Fibroblast of the aortic adventitia (primary cell): ENCODE results near the gene LYRM2. TPM values are rescaled to one million over a fixed set of nuclear protein-coding genes. Genes with fewer than 3 reads are reported as not detected.

Experiments used
- DNase-seq: peaks from one replicate; pipeline ENCODE4 v3.0.0-alpha.2; 2010; ENCODE audit warnings: low read depth
- H3K4me3 ChIP-seq: 2 replicates; pipeline ENCODE4 v1.5.1; 2011; ENCODE audit warnings: low read depth, mild to moderate bottlenecking, control low read depth, low read length, moderate library complexity
- CTCF ChIP-seq: IDR thresholded peaks from 2 replicates; pipeline ENCODE4 v1.5.1; 2011; ENCODE audit warnings: mild to moderate bottlenecking, low read length, control low read depth, inconsistent platforms; ENCODE audit not compliant: insufficient read depth
- total RNA-seq: library from RNA; depleted of rRNA; stranded (reverse); fragments of >200 nt; gene quantifications from 2 replicates; pipeline ENCODE4 v1.2.3, GENCODE V29; 2012; ENCODE audit warnings: low replicate concordance

LYRM2 gene
- total RNA-seq, 1 donor = 35.5 TPM

DNA sequence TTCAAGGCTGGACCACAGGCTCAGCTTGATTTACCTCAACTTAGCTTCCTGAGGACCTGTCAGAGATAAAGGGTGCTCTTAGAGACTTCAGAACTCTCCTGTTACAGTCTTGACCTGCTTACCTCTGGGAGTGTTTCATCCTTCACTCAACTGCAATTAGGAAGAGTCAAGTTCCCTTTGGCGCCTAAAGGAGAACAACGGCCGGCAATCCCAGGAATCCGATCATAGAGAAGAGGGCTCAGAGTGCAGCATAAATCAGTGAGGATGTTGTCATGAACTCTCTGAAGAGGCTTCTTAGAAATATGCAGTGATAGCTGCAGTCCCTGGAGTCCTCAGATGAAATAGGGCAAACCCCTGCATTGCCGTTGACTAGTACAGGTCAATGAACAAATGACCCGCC lies 36.4 kb downstream of the LYRM2 start:
- TF ChIP-seq CTCF = no peak
- no peak overlapping the region for H3K4me3 ChIP-seq
- DNase-seq = no peak

DNA sequence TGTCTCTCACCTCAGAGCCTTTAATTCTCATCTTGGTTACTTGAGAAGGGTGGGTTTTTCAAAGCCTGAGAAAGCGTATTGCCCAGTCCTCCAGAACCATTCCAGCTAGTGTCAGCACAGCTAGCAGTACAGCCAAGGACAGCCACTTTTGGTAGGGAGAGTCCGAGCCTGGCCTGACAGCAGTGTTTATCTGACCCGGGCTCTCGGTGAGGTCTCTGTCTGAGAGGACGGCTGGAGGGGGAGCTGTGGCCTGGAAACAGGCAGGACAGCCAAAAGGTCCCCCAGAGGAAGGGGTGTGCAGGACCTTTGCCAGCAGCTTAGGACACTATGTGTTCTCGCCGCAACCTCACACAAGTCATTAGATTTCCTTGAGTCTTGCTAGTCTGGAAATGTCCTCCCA lies 38.8 kb downstream of the LYRM2 start:
- H3K4me3 ChIP-seq = no peak overlapping the region
- TF ChIP-seq CTCF = no peak
- no peak for DNase-seq

DNA sequence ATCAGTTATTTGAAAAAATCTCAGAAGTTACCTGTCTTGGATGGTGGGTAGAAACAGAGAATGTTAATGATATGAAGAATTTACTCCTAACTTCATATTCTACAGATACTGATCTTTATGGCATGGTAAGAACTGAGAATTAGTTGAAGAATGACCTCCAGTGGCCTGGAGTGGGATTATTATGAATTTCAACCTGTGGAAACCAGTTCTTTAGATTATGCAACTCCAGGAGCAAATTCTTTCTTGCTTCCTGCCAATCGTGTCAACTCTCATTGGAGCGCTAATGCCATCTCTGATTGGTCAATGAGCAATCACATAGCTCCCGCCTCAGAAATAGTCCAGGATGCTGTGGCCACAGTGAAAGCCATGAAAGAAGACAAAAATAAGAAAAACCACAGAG lies 40.6 kb downstream of the LYRM2 start:
- no peak overlapping the region for H3K4me3 ChIP-seq
- peak; percentile 18 for TF ChIP-seq CTCF
- DNase-seq = peak; percentile 66

DNA sequence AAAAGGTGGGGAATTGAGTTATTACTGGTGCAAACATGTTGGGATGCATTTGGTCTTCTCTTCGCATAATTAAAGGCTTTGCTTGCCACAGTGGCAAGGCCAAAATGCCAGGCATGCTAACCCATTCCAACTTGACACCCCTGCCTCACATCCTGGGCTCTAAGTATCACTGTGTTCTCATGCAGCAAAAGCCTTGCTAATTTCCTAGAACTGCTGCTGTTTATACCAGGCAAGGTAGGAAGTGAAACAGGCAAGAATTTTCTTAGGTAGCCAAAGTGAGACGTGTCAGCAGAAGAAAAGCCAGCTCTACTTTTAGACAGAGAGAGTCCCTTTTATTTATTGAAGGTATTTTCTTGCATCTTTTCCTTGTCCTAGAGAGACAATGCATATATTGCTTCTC lies 41.2 kb downstream of the LYRM2 start:
- TF ChIP-seq CTCF = no peak
- H3K4me3 ChIP-seq = no peak overlapping the region
- no peak for DNase-seq

- no peak overlapping the region for H3K4me3 ChIP-seq
- TF ChIP-seq CTCF = no peak
- DNase-seq = no peak
These were observed 42.1 kb downstream of the LYRM2 start for GRCh38 chr6:89596484-89596883.

- DNase-seq = no peak
- no peak overlapping the region for H3K4me3 ChIP-seq
- TF ChIP-seq CTCF = no peak
These were observed 42.5 kb downstream of the LYRM2 start for GRCh38 chr6:89596056-89596455.

DNA sequence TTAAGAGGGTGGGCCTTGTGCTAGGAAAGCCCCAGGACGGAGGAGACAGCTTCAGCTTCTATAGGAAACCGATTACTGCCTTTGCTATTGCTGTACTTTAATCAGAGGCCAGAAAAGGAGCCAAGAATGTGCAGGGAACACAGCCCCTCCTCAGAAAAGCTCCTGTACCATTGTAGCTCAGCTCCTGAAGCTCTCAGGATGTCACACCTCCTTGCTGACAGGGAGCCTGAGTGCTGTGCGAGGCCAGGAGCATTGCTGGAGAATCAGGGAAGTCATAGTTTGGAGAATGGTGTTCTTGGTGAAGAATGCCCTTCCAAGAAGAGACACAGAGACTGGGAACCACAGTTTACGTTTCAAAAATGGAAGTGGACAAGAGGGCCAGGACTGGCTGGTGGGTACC lies 46.8 kb downstream of the LYRM2 start:
- no peak for DNase-seq
- no peak overlapping the region for H3K4me3 ChIP-seq
- no peak for TF ChIP-seq CTCF
